Thyroid gland (tissue), 4 donors: Measurements from ENCODE around the gene SLC26A6.

Experiments used
- CTCF ChIP-seq, 6 experiments: fragments of 200-600 bp in 3 of 6; fragments of 450-650 bp in 3 of 6; sonication (generic) in 3 of 6; IDR thresholded peaks; one replicate each; pipeline ENCODE4 v1.5.1; 2016 to 2019; ENCODE audit warnings: antibody characterized with exemption in 6 of 6, mild to moderate bottlenecking in 2 of 6, inconsistent platforms in 1 of 6, moderate library complexity in 1 of 6
- POLR2A ChIP-seq, 2 donors: fragments of 450-650 bp; IDR thresholded peaks; one replicate each; pipeline ENCODE4 v1.6.1; 2017; ENCODE audit warnings: antibody characterized with exemption in 2 of 2, mild to moderate bottlenecking in 2 of 2, moderate library complexity in 1 of 2

GRCh38 chr3:48585411-48585810 lies 49.9 kb downstream of the SLC26A6 start:
- TF ChIP-seq CTCF (IDR thresholded peaks at IDR 0.05) (no peak), POLR2A (IDR thresholded peaks at IDR 0.05) (no peak)
